Sigmoid colon (tissue), 7 donors: ENCODE data around the gene RAP1GAP. TPM values are rescaled to one million over a fixed set of nuclear protein-coding genes. Genes with fewer than 3 reads are reported as not detected.
A peak's percentile ranks its signal among the peaks of the same experiment; 100 is the strongest.

Experiments
- DNase-seq: peaks from one replicate; pipeline ENCODE4 v3.0.0-alpha.2; 2019
- H3K27ac ChIP-seq, 4 donors: fragments of 200-600 bp; sonication (generic); one replicate each; pipeline ENCODE4 v1.5.1; 2016 to 2019; ENCODE audit warnings: mild to moderate bottlenecking in 1 of 4
- H3K27me3 ChIP-seq, 3 donors: fragments of 200-600 bp; sonication (generic); one replicate each; pipeline ENCODE4 v1.5.1; 2019; ENCODE audit warnings: mild to moderate bottlenecking in 1 of 3
- H3K36me3 ChIP-seq, 4 donors: fragments of 200-600 bp; sonication (generic); one replicate each; pipeline ENCODE4 v1.5.1; 2016 to 2019
- H3K4me1 ChIP-seq, 4 donors: fragments of 200-600 bp; sonication (generic); one replicate each; pipeline ENCODE4 v1.5.1; 2017 to 2019
- H3K4me3 ChIP-seq, 4 donors: fragments of 200-600 bp; sonication (generic); one replicate each; pipeline ENCODE4 v1.5.1; 2017 to 2019; ENCODE audit warnings: mild to moderate bottlenecking in 2 of 4, moderate library complexity in 1 of 4
- H3K9me3 ChIP-seq, 4 donors: fragments of 200-600 bp in 3 of 4; sonication (generic) in 3 of 4; one replicate each; pipeline versions ENCODE4 v1.5.1 to v1.6.1; 2013 to 2019
- CTCF ChIP-seq, 4 experiments: fragments of 450-650 bp in 3 of 4; fragments of 200-600 bp in 1 of 4; IDR thresholded peaks; one replicate each; pipeline ENCODE4 v1.5.1; 2016 to 2019; ENCODE audit warnings: antibody characterized with exemption in 4 of 4, mild to moderate bottlenecking in 3 of 4, moderate library complexity in 2 of 4
- EP300 ChIP-seq, 4 donors: sonication (generic); formaldehyde crosslinking; IDR thresholded peaks; one replicate each; pipeline ENCODE4 v1.6.1; 2017; ENCODE audit warnings: antibody characterized with exemption in 4 of 4
- POLR2A ChIP-seq, 2 donors: fragments of 450-650 bp; IDR thresholded peaks; one replicate each; pipeline ENCODE4 v1.6.1; 2016; ENCODE audit warnings: antibody characterized with exemption in 2 of 2, mild to moderate bottlenecking in 2 of 2, moderate library complexity in 2 of 2
- POLR2AphosphoS5 ChIP-seq, 4 donors: sonication (generic); formaldehyde crosslinking; IDR thresholded peaks; one replicate each; pipeline ENCODE4 v1.6.1; 2017; ENCODE audit warnings: antibody characterized with exemption in 4 of 4
- WGBS, 2 donors: extraction: QIAGEN DNeasy Blood & Tissue Kit; methylation state at CpG; one replicate each; pipeline ENCODE4 v1.1.7; 2013; 5-methylcytosine and 5-hydroxymethylcytosine counted together
- intact Hi-C: fragments of 100-400 bp; cut with DNase I; formaldehyde crosslinking; loops from one replicate; pipeline ENCODE4 v1.15.1; 2023
- polyA plus RNA-seq, 3 donors: library from polyadenylated mRNA; stranded (reverse); fragments of 200-250 nt; gene quantifications; one replicate each; pipeline ENCODE4 v1.2.3, GENCODE V29; 2013
- total RNA-seq, 4 donors: library from RNA; depleted of rRNA; stranded (reverse); fragments of >200 nt; gene quantifications; one replicate each; pipeline ENCODE4 v1.1.0, GENCODE V29; 2016
- donor health status: healthy with polysubstance abuse.
- donor health status: Bipolar disorder and iron deficiency.
- donor health status: healthy.

RAP1GAP gene
- total and polyA plus RNA-seq, 7 donors = 0.33 to 47.4 (median 12.5) TPM; not detected in 1

DNA sequence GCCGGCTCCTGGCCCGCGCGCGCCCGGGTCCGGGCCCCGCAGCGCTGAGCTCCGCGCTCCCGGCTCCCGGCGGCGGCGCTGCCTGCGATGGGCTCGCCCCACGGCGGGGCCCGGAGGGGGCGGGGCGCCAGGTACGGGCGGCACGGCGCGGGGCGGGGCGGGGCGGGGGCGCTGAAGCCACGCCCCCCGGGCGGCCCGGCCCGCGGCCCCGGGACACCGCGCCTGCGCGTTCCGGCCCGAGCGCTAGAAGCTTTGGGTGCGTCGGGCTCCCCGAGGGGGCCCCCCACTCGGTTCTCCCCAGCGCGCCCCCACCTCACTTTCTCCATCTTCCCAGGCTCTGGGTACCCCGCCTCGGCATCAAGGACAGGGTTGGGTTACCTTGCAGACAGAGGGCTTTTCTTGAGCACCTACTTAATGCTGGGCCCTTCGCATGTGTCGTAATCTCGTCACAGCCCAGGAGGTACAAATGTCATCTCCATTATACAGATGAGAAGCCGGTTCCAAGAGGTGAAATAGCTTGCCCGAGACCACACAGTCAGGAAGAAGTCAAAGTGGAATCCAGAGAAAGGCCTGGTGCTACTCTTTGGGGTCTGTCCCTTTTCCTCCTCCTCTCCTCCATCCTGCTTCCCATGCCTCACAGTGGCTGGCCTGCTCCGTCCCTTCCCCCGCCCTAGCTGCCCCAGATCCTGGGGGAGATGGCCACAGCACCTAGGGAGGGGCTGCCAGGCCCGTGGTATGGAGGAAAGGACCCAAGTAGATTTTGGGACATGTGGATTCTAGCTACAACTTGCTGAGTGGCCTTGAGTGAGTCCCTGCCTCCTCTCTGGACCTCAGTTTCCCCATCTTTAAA is 46.5 kb downstream of the RAP1GAP start:
- intact Hi-C loops = no loop called here
- no peak for DNase-seq
- Histone ChIP-seq H3K9me3 (no peaks in the 10 kb centered on the region), H3K27me3 (peaks cover 0 to 64% (median 28%) of the 10 kb centered on the region in 3 donors), H3K4me3 (peak overlapping the region in 3 of 4 donors; percentile 16 to 27 (median 27)), H3K27ac (no peak overlapping the region), H3K36me3 (no peaks in the 10 kb centered on the region), H3K4me1 (peaks cover 0 to 12% (median 4%) of the 10 kb centered on the region in 4 donors)
- TF ChIP-seq POLR2AphosphoS5 (IDR thresholded peaks at IDR 0.05) (no peak), POLR2A (IDR thresholded peaks at IDR 0.05) (no peak), CTCF (IDR thresholded peaks at IDR 0.05) (no peak), EP300 (IDR thresholded peaks at IDR 0.05) (no peak)
- 7 to 10% methylated on average over 62 of the region's 62 CpGs for WGBS, 2 donors

- Histone ChIP-seq H3K27me3 (peaks cover 0 to 60% (median 28%) of the 10 kb centered on the region in 3 donors), H3K27ac (no peak overlapping the region), H3K4me3 (peak overlapping the region in 3 of 4 donors; percentile 16 to 26 (median 24))
Measured at GRCh38 chr1:21621761-21622436, 47.3 kb downstream of the RAP1GAP start.

GRCh38 chr1:21621051-21621450 is 48.1 kb downstream of the RAP1GAP start:
- DNase-seq = no peak
- no peaks in the 10 kb centered on the region for H3K36me3 ChIP-seq
- H3K27ac ChIP-seq = no peak overlapping the region
- H3K4me3 ChIP-seq = no peak overlapping the region
- WGBS, 2 donors = 69 to 83% methylated on average over 7 of the region's 7 CpGs
- H3K27me3 ChIP-seq = peaks cover 0 to 54% (median 28%) of the 10 kb centered on the region in 3 donors
- no peak for TF ChIP-seq POLR2A (IDR thresholded peaks at IDR 0.05)
- TF ChIP-seq POLR2AphosphoS5 (IDR thresholded peaks at IDR 0.05) = no peak
- no peak for TF ChIP-seq EP300 (IDR thresholded peaks at IDR 0.05)
- TF ChIP-seq CTCF (IDR thresholded peaks at IDR 0.05) = no peak
- H3K9me3 ChIP-seq = no peaks in the 10 kb centered on the region
- H3K4me1 ChIP-seq = peaks cover 0 to 12% (median 4%) of the 10 kb centered on the region in 4 donors
- intact Hi-C loops = no loop called here

More at GRCh38 chr1:21621761-21622436, 47.3 kb downstream of the RAP1GAP start:
- no peak for DNase-seq
- peaks cover 0 to 12% (median 4%) of the 10 kb centered on the region in 4 donors for H3K4me1 ChIP-seq
- H3K9me3 ChIP-seq = no peaks in the 10 kb centered on the region
- intact Hi-C loops = no loop called here
- no peak for TF ChIP-seq CTCF (IDR thresholded peaks at IDR 0.05)
- 7 to 27% methylated on average over 39 of the region's 39 CpGs for WGBS, 2 donors
- H3K36me3 ChIP-seq = no peaks in the 10 kb centered on the region

DNA sequence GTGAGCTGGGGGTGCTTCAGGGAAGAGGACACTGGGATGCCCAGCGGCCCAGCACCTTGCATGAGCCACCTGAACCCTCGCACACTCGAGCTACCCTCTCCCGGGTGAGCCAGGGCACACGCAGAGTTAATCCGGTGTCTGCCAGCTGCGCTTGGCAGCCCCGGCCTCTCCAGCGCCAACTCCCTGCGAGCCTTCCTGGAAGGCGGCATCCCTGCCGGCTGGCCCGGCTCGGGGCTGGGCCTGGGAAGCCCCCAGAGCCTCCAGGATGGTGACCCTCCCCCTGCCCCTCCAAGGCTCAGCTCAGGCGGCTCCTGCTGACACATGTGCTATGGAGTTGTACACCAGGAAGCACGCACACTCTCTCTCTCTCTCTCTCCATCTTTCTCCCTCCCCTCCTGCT is 48.7 kb downstream of the RAP1GAP start:
- H3K9me3 ChIP-seq = no peaks in the 10 kb centered on the region
- no peak overlapping the region for H3K4me3 ChIP-seq

More for the DNA sequence above, 48.7 kb downstream of the RAP1GAP start:
- no peaks in the 10 kb centered on the region for H3K36me3 ChIP-seq
- H3K4me1 ChIP-seq = peaks cover 0 to 12% (median 4%) of the 10 kb centered on the region in 4 donors
- DNase-seq = no peak
- intact Hi-C loops = no loop called here
- no peak overlapping the region for H3K27ac ChIP-seq
- peaks cover 0 to 49% (median 28%) of the 10 kb centered on the region in 3 donors for H3K27me3 ChIP-seq
- 13 to 43% methylated on average over 16 of the region's 16 CpGs for WGBS, 2 donors
- no peak for TF ChIP-seq CTCF (IDR thresholded peaks at IDR 0.05)
